PC-9 (cell line): ENCODE measurements around the gene LYSMD2. TPM values are rescaled to one million over a fixed set of nuclear protein-coding genes. Genes with fewer than 3 reads are reported as not detected.

ENCODE experiments used
- BruUV-seq: library from RNA; stranded (reverse); fragments of 400-500 nt; replicated peaks from 2 replicates; lab custom pipeline; 2021; lab: Mats Ljungman, UMichigan
- CTCF ChIA-PET: fragments of 300-600 bp; sonication (Branson Sonifier 250); formaldehyde crosslinking; loops from one replicate; lab custom pipeline; 2022; ENCODE audit warnings: antibody characterized with exemption; lab: Charles Lee
- POLR2A ChIA-PET: fragments of 300-600 bp; sonication (Branson Sonifier 250); formaldehyde crosslinking; loops from one replicate; lab custom pipeline; 2022; ENCODE audit warnings: antibody characterized with exemption; ENCODE audit not compliant: unreplicated experiment; lab: Charles Lee
- DNase-seq, 2 experiments: peaks; one replicate each; pipeline versions ENCODE4 v3.0.0 to v3.0.0-alpha.2; 2015 to 2022; ENCODE audit warnings: mixed read lengths in 1 of 2
- H2AFZ ChIP-seq: fragments of 200-600 bp; sonication (generic); 2 replicates; pipeline ENCODE4 v1.8.1; 2017; ENCODE audit warnings: antibody characterized with exemption
- H3F3A ChIP-seq: fragments of 200-600 bp; sonication (generic); 2 replicates; pipeline ENCODE4 v1.8.1; 2017; ENCODE audit warnings: antibody characterized with exemption, mild to moderate bottlenecking, low read depth; ENCODE audit not compliant: insufficient read depth
- H3K27ac ChIP-seq: fragments of 200-600 bp; sonication (generic); 2 replicates; pipeline ENCODE4 v1.6.1; 2016; ENCODE audit warnings: mixed run types
- H3K27me3 ChIP-seq: fragments of 200-600 bp; sonication (generic); 2 replicates; pipeline ENCODE4 v1.6.1; 2016; ENCODE audit warnings: low read depth, mixed run types; ENCODE audit not compliant: insufficient read depth
- H3K36me3 ChIP-seq: fragments of 200-600 bp; sonication (generic); 2 replicates; pipeline ENCODE4 v1.6.1; 2016; ENCODE audit warnings: low read depth, mixed run types
- H3K4me1 ChIP-seq: fragments of 200-600 bp; sonication (generic); replicated peaks from 2 replicates; pipeline ENCODE4 v1.6.1; 2016; ENCODE audit warnings: mixed run types; ENCODE audit not compliant: insufficient read depth
- H3K4me2 ChIP-seq: fragments of 200-600 bp; sonication (generic); 2 replicates; pipeline ENCODE4 v1.6.1; 2017; ENCODE audit warnings: mixed run types
- H3K4me3 ChIP-seq: fragments of 200-600 bp; sonication (generic); 2 replicates; pipeline ENCODE4 v1.6.1; 2016; ENCODE audit warnings: mixed run types
- H3K79me2 ChIP-seq: fragments of 200-600 bp; sonication (generic); 2 replicates; pipeline ENCODE4 v1.6.1; 2017; ENCODE audit warnings: low read depth, mixed run types
- H3K9me2 ChIP-seq: fragments of 200-600 bp; sonication (generic); 2 replicates; pipeline ENCODE4 v1.8.1; 2017; ENCODE audit warnings: mild to moderate bottlenecking; ENCODE audit not compliant: insufficient read depth
- H3K9me3 ChIP-seq: fragments of 200-600 bp; sonication (generic); 2 replicates; pipeline ENCODE4 v1.8.1; 2016; ENCODE audit warnings: low read depth; ENCODE audit not compliant: insufficient read depth
- H4K20me1 ChIP-seq: fragments of 200-600 bp; sonication (generic); 2 replicates; pipeline ENCODE4 v1.8.1; 2017; ENCODE audit not compliant: insufficient read depth
- CTCF ChIP-seq: fragments of 200-600 bp; sonication (generic); conservative IDR thresholded peaks from 2 replicates; pipeline ENCODE4 v1.6.1; 2017; ENCODE audit warnings: mixed run types, antibody characterized with exemption, mild to moderate bottlenecking, moderate library complexity
- EZH2 ChIP-seq: fragments of 200-600 bp; sonication (generic); IDR thresholded peaks from 2 replicates; pipeline ENCODE4 v1.8.0; 2017; ENCODE audit warnings: antibody characterized with exemption, low read depth
- intact Hi-C: fragments of 100-400 bp; cut with micrococcal nuclease; formaldehyde crosslinking; loops from one replicate; pipeline ENCODE4 v1.10.0; 2022; ENCODE audit not compliant: unreplicated experiment
- total RNA-seq: library from RNA; stranded (reverse); gene quantifications from 2 replicates; pipeline ENCODE4 v1.2.3, GENCODE V29; 2021

The LYSMD2 gene
- total RNA-seq, 1 experiment from 2014 or later, result 11.1 TPM

- BruUV-seq, result no TSS peak
- CTCF ChIA-PET, result no interaction called here
Measured at GRCh38 chr15:51699373-51699772, 38.1 kb downstream of the LYSMD2 start.

DNA sequence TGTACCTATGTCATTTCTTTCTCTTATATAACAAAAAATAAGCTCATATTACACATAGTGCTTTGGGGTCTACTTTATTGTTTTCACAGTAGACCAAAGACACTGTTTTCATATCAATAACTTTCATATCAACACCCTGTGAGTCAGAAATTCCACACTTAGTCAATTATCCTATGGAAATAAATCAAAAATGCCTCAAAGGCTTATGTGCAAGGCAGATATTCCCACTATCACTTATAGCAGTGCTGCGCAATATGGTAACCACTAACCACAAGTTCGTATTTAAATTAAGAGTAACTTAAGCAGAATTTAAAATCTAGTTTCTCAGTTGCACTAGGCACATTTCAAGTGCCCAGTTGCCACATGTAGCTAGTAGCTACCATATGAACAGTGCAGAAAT, 40.3 kb downstream of the LYSMD2 start:
- Histone ChIP-seq H3K4me3 (no peak overlapping the region), H3K9me2 (no peaks in the 10 kb centered on the region; the same call in 1 of the 2 replicates), H2AFZ (no peak overlapping the region), H3K4me1 (no peaks in the 10 kb centered on the region), H3K79me2 (no peaks in the 10 kb centered on the region), H4K20me1 (no peaks in the 10 kb centered on the region), H3K4me2 (no peak overlapping the region), H3K9me3 (no peaks in the 10 kb centered on the region), H3K36me3 (no peaks in the 10 kb centered on the region), H3F3A (no peaks in the 10 kb centered on the region), H3K27ac (no peak overlapping the region), H3K27me3 (peaks cover 9% of the 10 kb centered on the region; the same call in 1 of the 2 replicates)
- no peak for DNase-seq
- ChIA-PET CTCF (interaction anchor here (0.6 kb wide), 1 partner anchor 15 kb away, joined by 4 read pairs; no protein-coding TSS in a partner anchor), POLR2A (no interaction called here)
- BruUV-seq, result no TSS peak
- intact Hi-C loops, result no loop called here
- no peak for TF ChIP-seq EZH2
- TF ChIP-seq CTCF, result no peak

More at GRCh38 chr15:51699373-51699772, 38.1 kb downstream of the LYSMD2 start:
- H3K9me2 ChIP-seq, result no peaks in the 10 kb centered on the region; the same call in 1 of the 2 replicates
- intact Hi-C loops, result no loop called here
- POLR2A ChIA-PET, result no interaction called here
- H3K36me3 ChIP-seq, result no peaks in the 10 kb centered on the region
- H3F3A ChIP-seq, result no peaks in the 10 kb centered on the region
- no peak for DNase-seq
- H3K27ac ChIP-seq, result no peak overlapping the region
- peaks cover 9% of the 10 kb centered on the region; the same call in 1 of the 2 replicates for H3K27me3 ChIP-seq
- H3K79me2 ChIP-seq, result no peaks in the 10 kb centered on the region
- no peaks in the 10 kb centered on the region for H3K9me3 ChIP-seq
- TF ChIP-seq CTCF, result no peak
- TF ChIP-seq EZH2, result no peak
- no peak overlapping the region for H3K4me2 ChIP-seq
- no peaks in the 10 kb centered on the region for H4K20me1 ChIP-seq
- H2AFZ ChIP-seq, result no peak overlapping the region
- H3K4me3 ChIP-seq, result no peak overlapping the region
- H3K4me1 ChIP-seq, result no peaks in the 10 kb centered on the region

GRCh38 chr15:51696566-51696965, 40.9 kb downstream of the LYSMD2 start:
- H3K4me2 ChIP-seq, result no peak overlapping the region
- H3K79me2 ChIP-seq, result no peaks in the 10 kb centered on the region
- H3F3A ChIP-seq, result no peaks in the 10 kb centered on the region
- intact Hi-C loops, result no loop called here
- ChIA-PET CTCF (no interaction called here), POLR2A (no interaction called here)
- no peak overlapping the region for H3K27ac ChIP-seq
- no peaks in the 10 kb centered on the region for H3K4me1 ChIP-seq
- no peaks in the 10 kb centered on the region for H3K36me3 ChIP-seq
- no peak overlapping the region for H3K4me3 ChIP-seq
- no peak for TF ChIP-seq EZH2
- TF ChIP-seq CTCF, result no peak
- no peak for DNase-seq
- H2AFZ ChIP-seq, result no peak overlapping the region
- H3K9me3 ChIP-seq, result no peaks in the 10 kb centered on the region
- H3K27me3 ChIP-seq, result peaks cover 9% of the 10 kb centered on the region; the same call in 1 of the 2 replicates
- H3K9me2 ChIP-seq, result no peaks in the 10 kb centered on the region; the same call in 1 of the 2 replicates
- BruUV-seq, result no TSS peak
- H4K20me1 ChIP-seq, result no peaks in the 10 kb centered on the region
